ENCODE results near the gene MPP3.
"Not testable (repeated sequence)": the region's sequence is repeated elsewhere in the genome, so short reads cannot be mapped to it uniquely, and the experiment has no call there.

MPP3 gene

GRCh38 chr17:43809121-43809520 lies 23.8 kb downstream of the MPP3 start:
- in situ Hi-C loops (cut with MboI; ENCODE audit: low sequenced_read_pairs) = no loop called here

GRCh38 chr17:43808076-43808475 lies 24.9 kb downstream of the MPP3 start:
- in situ Hi-C loops (cut with MboI; ENCODE audit: low sequenced_read_pairs) = no loop called here

- in situ Hi-C loops (cut with MboI; ENCODE audit: low sequenced_read_pairs) = no loop called here
Measured at GRCh38 chr17:43805117-43805516, 27.8 kb downstream of the MPP3 start.

- in situ Hi-C loops (cut with MboI; ENCODE audit: low sequenced_read_pairs) = no loop called here
Measured at GRCh38 chr17:43803758-43804157, 29.2 kb downstream of the MPP3 start.

GRCh38 chr17:43801844-43802243 lies 31.1 kb downstream of the MPP3 start:
- in situ Hi-C loops (cut with MboI; ENCODE audit: low sequenced_read_pairs) = no loop called here

- in situ Hi-C loops (cut with MboI; ENCODE audit: low sequenced_read_pairs) = no loop called here
Measured at GRCh38 chr17:43800736-43801135, 32.2 kb downstream of the MPP3 start.

- in situ Hi-C loops (cut with MboI; ENCODE audit: low sequenced_read_pairs) = no loop called here
Measured at GRCh38 chr17:43799047-43799446, 33.9 kb downstream of the MPP3 start.

GRCh38 chr17:43798024-43798423 lies 34.9 kb downstream of the MPP3 start:
- in situ Hi-C loops (cut with MboI; ENCODE audit: low sequenced_read_pairs) = not testable (repeated sequence)

- in situ Hi-C loops (cut with MboI; ENCODE audit: low sequenced_read_pairs) = not testable (repeated sequence)
Measured at GRCh38 chr17:43792668-43793067, 40.3 kb downstream of the MPP3 start.

- in situ Hi-C loops (cut with MboI; ENCODE audit: low sequenced_read_pairs) = no loop called here
Measured at GRCh38 chr17:43791589-43791988, 41.4 kb downstream of the MPP3 start.

- in situ Hi-C loops (cut with MboI; ENCODE audit: low sequenced_read_pairs) = no loop called here
Measured at GRCh38 chr17:43790311-43790940, 42.5 kb downstream of the MPP3 start.

- in situ Hi-C loops (cut with MboI; ENCODE audit: low sequenced_read_pairs) = no loop called here
Measured at GRCh38 chr17:43789482-43789881, 43.5 kb downstream of the MPP3 start.

- in situ Hi-C loops (cut with MboI; ENCODE audit: low sequenced_read_pairs) = no loop called here
Measured at GRCh38 chr17:43788540-43788939, 44.4 kb downstream of the MPP3 start.

- in situ Hi-C loops (cut with MboI; ENCODE audit: low sequenced_read_pairs) = no loop called here
Measured at GRCh38 chr17:43787728-43788127, 45.2 kb downstream of the MPP3 start.

GRCh38 chr17:43784628-43785101 lies 48.3 kb downstream of the MPP3 start:
- in situ Hi-C loops (cut with MboI; ENCODE audit: low sequenced_read_pairs) = no loop called here

- in situ Hi-C loops (cut with MboI; ENCODE audit: low sequenced_read_pairs) = no loop called here
Measured at GRCh38 chr17:43784068-43784467, 48.9 kb downstream of the MPP3 start.

- in situ Hi-C loops (cut with MboI; ENCODE audit: low sequenced_read_pairs) = no loop called here
Measured at GRCh38 chr17:43782913-43783680, 49.8 kb downstream of the MPP3 start.

GRCh38 chr17:43780135-43780534 lies 52.8 kb downstream of the MPP3 start, which contains the start of gene CFAP97D1:
Gene CFAP97D1 (plus strand): TSS chr17:43780435. CDS start chr17:43780463, 28 bp downstream.
- in situ Hi-C loops (cut with MboI; ENCODE audit: low sequenced_read_pairs) = no loop called here

GRCh38 chr17:43779145-43780125 lies 53.5 kb downstream of the MPP3 start:
- in situ Hi-C loops (cut with MboI; ENCODE audit: low sequenced_read_pairs) = no loop called here

GRCh38 chr17:43778337-43779144 lies 54.4 kb downstream of the MPP3 start, which contains the start of gene DUSP3:
Gene DUSP3 (minus strand): TSS chr17:43778977. CDS start chr17:43778924, 53 bp downstream.
- in situ Hi-C loops (cut with MboI; ENCODE audit: low sequenced_read_pairs) = no loop called here
